IMR-90 (cell line): Measurements from ENCODE around the gene NAIF1. TPM values are rescaled to one million over a fixed set of nuclear protein-coding genes. Genes with fewer than 3 reads are reported as not detected.

ENCODE experiments used
- ATAC-seq: fragments of 200-7000 bp; cut with Tn5 transposase; 2 replicates; pipeline ENCODE4 v1.9.1; 2020; ENCODE audit warnings: low read depth, mild to moderate bottlenecking, moderate library complexity
- BruUV-seq: library from RNA; stranded (reverse); fragments of 400-500 nt; replicated peaks from 2 replicates; lab custom pipeline; 2021; lab: Mats Ljungman, UMichigan
- CTCF ChIA-PET: fragments of 300-600 bp; formaldehyde crosslinking; extraction: SDS; loops from one replicate; lab custom pipeline; 2021; ENCODE audit warnings: antibody characterized with exemption; lab: Yijun Ruan, JAX
- POLR2A ChIA-PET: fragments of 300-600 bp; sonication (Branson Sonifier 250); formaldehyde crosslinking; loops from one replicate; lab custom pipeline; 2022; ENCODE audit warnings: antibody characterized with exemption; ENCODE audit not compliant: unreplicated experiment; lab: Charles Lee
- DNase-seq: peaks from one replicate; pipeline ENCODE4 v3.0.0; 2013
- H2AFZ ChIP-seq: replicated peaks from 2 replicates; pipeline ENCODE3; 2013; ENCODE audit warnings: low read length, mild to moderate bottlenecking; ENCODE audit not compliant: poor library complexity
- H2AK5ac ChIP-seq: 2 replicates; pipeline ENCODE4 v1.6.1; 2013; ENCODE audit warnings: low read depth, low read length, inconsistent platforms
- H2AK9ac ChIP-seq: replicated peaks from 2 replicates; pipeline ENCODE3; 2013; ENCODE audit warnings: mild to moderate bottlenecking, low read depth, low read length, moderate library complexity; ENCODE audit not compliant: poor library complexity
- H2BK120ac ChIP-seq: 2 replicates; pipeline ENCODE4 v1.6.1; 2013; ENCODE audit warnings: low read depth, low read length, inconsistent platforms
- H2BK15ac ChIP-seq: 3 replicates; pipeline ENCODE4 v1.6.1; 2013; ENCODE audit warnings: low read depth, low read length, inconsistent platforms
- H2BK20ac ChIP-seq: 2 replicates; pipeline ENCODE4 v1.6.1; 2013; ENCODE audit warnings: low read depth, mild to moderate bottlenecking, inconsistent platforms, low read length, moderate library complexity
- H2BK5ac ChIP-seq: 2 replicates; pipeline ENCODE4 v1.6.1; 2013; ENCODE audit warnings: mild to moderate bottlenecking, low read depth, low read length, inconsistent platforms; ENCODE audit not compliant: poor library complexity, severe bottlenecking
- H3K14ac ChIP-seq: replicated peaks from 2 replicates; pipeline ENCODE4 v1.6.1; 2013; ENCODE audit warnings: low read depth, low read length, inconsistent platforms
- H3K18ac ChIP-seq: 2 replicates; pipeline ENCODE4 v1.6.1; 2013; ENCODE audit warnings: low read depth, low read length, control low read depth
- H3K23ac ChIP-seq: 2 replicates; pipeline ENCODE4 v1.6.1; 2013; ENCODE audit warnings: low read depth, low read length, inconsistent platforms
- H3K27ac ChIP-seq: 2 replicates; pipeline ENCODE4 v1.5.1; 2013; ENCODE audit warnings: mild to moderate bottlenecking, control low read depth, low read length; ENCODE audit not compliant: insufficient read depth
- H3K27me3 ChIP-seq: 2 replicates; pipeline ENCODE4 v1.6.1; 2013; ENCODE audit warnings: low read length; ENCODE audit not compliant: control insufficient read depth, insufficient read depth
- H3K36me3 ChIP-seq: 2 replicates; pipeline ENCODE4 v1.6.1; 2013; ENCODE audit warnings: low read length, mixed read lengths; ENCODE audit not compliant: control insufficient read depth, insufficient read depth
- H3K4ac ChIP-seq: 2 replicates; pipeline ENCODE4 v1.6.1; 2013; ENCODE audit warnings: low read depth, low read length, inconsistent platforms
- H3K4me1 ChIP-seq: 2 replicates; pipeline ENCODE4 v1.6.1; 2013; ENCODE audit warnings: low read length, mixed read lengths; ENCODE audit not compliant: control insufficient read depth, insufficient read depth
- H3K4me2 ChIP-seq: 2 replicates; pipeline ENCODE4 v1.6.1; 2013; ENCODE audit warnings: low read depth, mild to moderate bottlenecking, control low read depth, low read length, moderate library complexity
- H3K4me3 ChIP-seq: 2 replicates; pipeline ENCODE4 v1.5.1; 2013; ENCODE audit warnings: low read depth, mild to moderate bottlenecking, control low read depth, low read length, moderate library complexity; ENCODE audit not compliant: insufficient read depth
- H3K56ac ChIP-seq: 2 replicates; pipeline ENCODE4 v1.6.1; 2013; ENCODE audit warnings: low read length, inconsistent platforms; ENCODE audit not compliant: insufficient read depth; ENCODE audit errors: extremely low read depth
- H3K79me1 ChIP-seq, 2 experiments: 2 replicates each; pipeline ENCODE4 v1.6.1; 2013; ENCODE audit warnings: low read length in 2 of 2, inconsistent platforms in 1 of 2, low read depth in 1 of 2
- H3K9ac ChIP-seq: 2 replicates; pipeline ENCODE4 v1.6.1; 2013; ENCODE audit warnings: low read depth, low read length, control low read depth
- H3K9me1 ChIP-seq: 2 replicates; pipeline ENCODE4 v1.6.1; 2013; ENCODE audit warnings: low read length, inconsistent platforms; ENCODE audit not compliant: insufficient read depth
- H3K9me3 ChIP-seq: 2 replicates; pipeline ENCODE4 v1.6.1; 2013; ENCODE audit warnings: low read length; ENCODE audit not compliant: control insufficient read depth, insufficient read depth
- H4K20me1 ChIP-seq: 2 replicates; pipeline ENCODE4 v1.6.1; 2013; ENCODE audit warnings: low read length, inconsistent platforms; ENCODE audit not compliant: insufficient read depth
- H4K5ac ChIP-seq: 2 replicates; pipeline ENCODE4 v1.6.1; 2013; ENCODE audit warnings: mild to moderate bottlenecking, low read depth, low read length, control low read depth
- H4K8ac ChIP-seq, 2 experiments: 2 replicates each; pipeline ENCODE4 v1.6.1; 2013; ENCODE audit warnings: low read depth in 2 of 2, low read length in 2 of 2, control low read depth in 1 of 2, inconsistent platforms in 1 of 2
- H4K91ac ChIP-seq: 2 replicates; pipeline ENCODE4 v1.6.1; 2013; ENCODE audit warnings: low read depth, low read length, inconsistent platforms; ENCODE audit not compliant: insufficient read depth
- RCOR1 ChIP-seq: IDR thresholded peaks from 2 replicates; pipeline ENCODE4 v1.6.1; 2012; ENCODE audit warnings: mild to moderate bottlenecking, low read length, improper control_type of control experiment; ENCODE audit not compliant: insufficient replicate concordance
- WGBS, 2 experiments: methylation state at CpG; one replicate each; pipeline versions ENCODE4 v1.1.5 to v1.1.7; 2013; ENCODE audit warnings: missing lambda C conversion rate in 2 of 2; ENCODE audit not compliant: insufficient read length in 1 of 2; ENCODE audit errors: extremely low coverage in 2 of 2; 5-methylcytosine and 5-hydroxymethylcytosine counted together
- dilution Hi-C: fragments of 300-500 bp; cut with HindIII; formaldehyde crosslinking; loops from one replicate; pipeline ENCODE4 v1.14.3; 2018; ENCODE audit warnings: low sequenced_read_pairs; ENCODE audit not compliant: unreplicated experiment
- in situ Hi-C: fragments of 300-500 bp; cut with MboI; formaldehyde crosslinking; loops from 3 replicates; pipeline ENCODE4 v1.14.3; 2019; ENCODE audit warnings: low sequenced_read_pairs, inconsistent platforms, mixed read lengths
- intact Hi-C: fragments of 100-400 bp; cut with micrococcal nuclease; formaldehyde crosslinking; loops from 2 replicates; pipeline ENCODE4 v1.10.0; 2022
- polyA plus RNA-seq, 3 experiments: library from polyadenylated mRNA; depleted of rRNA; stranded (reverse); fragments of >200 nt; gene quantifications; 2 replicates each; pipeline ENCODE4 v1.2.3, GENCODE V29; 2012; ENCODE audit warnings: low replicate concordance in 1 of 3
- total RNA-seq: library from RNA; depleted of rRNA; stranded (reverse); fragments of >200 nt; gene quantifications from 2 replicates; pipeline ENCODE4 v1.2.3, GENCODE V29; 2012

Gene NAIF1
- total and polyA plus RNA-seq, 2 of the 4 experiments (the other 2 are of a cell fraction): 9.7 to 10.1 TPM

GRCh38 chr9:128053560-128053959, 13.6 kb downstream of the NAIF1 start:
- Histone ChIP-seq H3K23ac (no peak overlapping the region), H3K27ac (no peak overlapping the region), H2BK15ac (no peak overlapping the region), H2BK120ac (no peak overlapping the region), H2BK20ac (0 out of 2 replicates have a peak overlapping the region, but pooled peaks have one; percentile 29), H3K4me3 (no peak overlapping the region), H3K18ac (no peak overlapping the region), H3K9me3 (no peaks in the 10 kb centered on the region), H2AK9ac (no peak overlapping the region), H4K5ac (no peak overlapping the region), H4K8ac (no peak overlapping the region), H3K4ac (no peak overlapping the region), H3K9ac (no peak overlapping the region), H3K36me3 (no peaks in the 10 kb centered on the region), H3K9me1 (peaks cover 7% of the 10 kb centered on the region), H2AK5ac (no peak overlapping the region), H3K56ac (no peak overlapping the region), H3K27me3 (no peaks in the 10 kb centered on the region), H2BK5ac (no peak overlapping the region), H3K4me2 (no peak overlapping the region), H3K14ac (no peak overlapping the region; the same call in 1 of the 2 replicates), H2AFZ (no peak overlapping the region), H3K4me1 (peaks cover 8% of the 10 kb centered on the region; the same call in 1 of the 2 replicates), H3K79me1 (no peaks in the 10 kb centered on the region), H4K20me1 (no peaks in the 10 kb centered on the region; the same call in 1 of the 2 replicates), H4K91ac (no peak overlapping the region)
- no peak for TF ChIP-seq RCOR1
- in situ Hi-C loops (no loop called here), intact Hi-C loops (no loop called here), dilution Hi-C loops (no loop called here)
- ChIA-PET CTCF (no interaction called here), POLR2A (no interaction called here)
- no peak for ATAC-seq
- DNase-seq: no peak
- 100% methylated on average over 1 of the region's 11 CpGs; no CpG with 5 or more reads in 1 of the 2 experiments for WGBS, 2 experiments
- no TSS peak for BruUV-seq
